Measurements from ENCODE around the gene ROCK2.

ROCK2 gene

GRCh38 chr2:11144077-11144737 lies 200.2 kb downstream of the ROCK2 start:
- no peak for FAIRE-seq

GRCh38 chr2:11142987-11143386 lies 201.4 kb downstream of the ROCK2 start:
- no peak for FAIRE-seq

DNA sequence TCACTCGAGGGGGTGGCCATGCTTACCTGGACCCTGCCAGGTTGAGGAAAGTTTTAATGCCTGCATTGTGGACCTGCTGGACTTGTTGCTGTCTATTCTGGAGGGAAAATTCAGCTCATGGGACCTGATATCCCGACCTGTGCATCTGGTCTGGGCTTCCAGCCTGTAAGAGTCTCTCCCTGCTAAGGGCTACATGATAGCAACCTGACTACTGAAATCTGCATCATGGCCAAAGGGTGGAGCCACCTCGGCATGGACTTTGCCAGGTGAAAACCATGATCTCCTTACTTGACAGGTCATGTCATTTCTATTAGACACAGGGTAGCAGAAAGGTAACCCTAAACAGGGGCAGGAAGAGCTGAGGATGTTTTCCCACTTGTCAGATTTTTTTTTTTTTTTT lies 202.1 kb downstream of the ROCK2 start:
- FAIRE-seq, result no peak

DNA sequence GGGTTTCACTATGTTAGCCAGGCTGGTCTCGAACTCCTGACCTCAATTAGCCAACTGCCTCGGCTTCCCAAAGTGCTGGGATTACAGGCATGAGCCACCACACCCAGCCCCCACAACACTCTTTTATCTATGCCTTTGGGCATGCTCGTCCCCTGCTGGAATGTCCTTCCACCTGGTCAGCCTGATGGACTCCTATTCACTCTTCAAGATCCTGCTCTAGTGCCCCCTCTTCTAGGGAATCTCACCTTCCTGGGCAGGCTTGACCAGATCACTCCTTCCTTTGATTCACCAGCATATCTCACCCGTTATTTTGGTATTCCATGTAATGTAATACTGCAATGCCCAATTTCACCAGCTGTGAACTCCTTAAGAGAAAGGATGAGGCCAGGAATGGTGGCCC lies 203.1 kb downstream of the ROCK2 start:
- FAIRE-seq, result no peak

DNA sequence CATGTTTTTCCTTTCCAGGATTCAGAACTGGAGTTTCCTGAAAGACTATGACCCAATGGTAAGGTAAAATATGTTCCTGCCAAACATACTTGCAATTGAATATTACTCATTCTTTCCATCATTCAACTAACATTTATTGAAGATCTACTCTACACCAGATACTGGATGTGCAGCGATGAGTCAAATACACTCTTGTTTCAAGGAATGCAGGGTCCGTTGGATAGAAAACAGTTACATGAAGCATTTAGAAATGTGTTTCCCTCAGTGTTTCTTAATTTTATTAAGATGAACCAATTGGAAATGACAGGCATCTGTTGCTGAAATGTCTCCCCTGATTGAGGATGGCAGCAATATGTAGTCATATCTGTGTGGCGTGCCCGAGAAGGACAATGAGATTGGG lies 203.9 kb downstream of the ROCK2 start:
- no peak for FAIRE-seq

GRCh38 chr2:11134349-11134748 lies 210.1 kb downstream of the ROCK2 start:
- FAIRE-seq, result no peak

GRCh38 chr2:11133936-11134320 lies 210.5 kb downstream of the ROCK2 start:
- no peak for FAIRE-seq

DNA sequence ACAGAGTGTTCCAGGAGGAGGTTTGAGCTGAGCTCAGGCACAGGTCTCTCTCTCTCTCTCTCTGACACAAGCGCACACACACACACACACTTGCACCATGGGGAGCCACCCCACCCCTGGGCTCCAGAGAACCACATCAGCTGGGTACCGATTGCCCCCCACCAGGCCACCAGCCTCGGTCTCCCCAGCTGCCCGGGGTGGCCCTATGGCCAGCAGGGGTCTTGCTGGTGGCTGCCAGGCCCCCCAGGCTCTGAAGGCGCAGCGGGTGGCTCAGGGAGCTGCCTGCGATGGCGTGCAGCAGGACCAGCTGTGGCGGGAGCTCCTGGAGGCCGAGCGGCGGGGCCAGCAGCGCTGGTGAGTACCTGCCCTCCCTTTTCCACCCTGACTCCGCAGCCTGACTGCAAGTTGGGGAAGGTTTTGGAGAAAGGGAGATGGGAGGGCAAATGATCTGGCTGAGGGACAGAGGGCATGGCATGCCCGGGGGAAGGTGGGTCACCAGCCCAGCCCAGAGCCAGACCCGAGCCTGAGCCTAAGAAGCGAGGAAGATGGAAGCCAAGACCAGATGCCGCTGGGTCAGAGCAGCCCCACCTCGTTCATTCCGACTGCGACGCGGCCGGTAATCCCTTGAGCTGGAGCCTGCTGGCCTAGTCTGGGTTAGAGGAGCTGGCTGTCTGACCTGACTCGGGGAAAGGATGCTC lies 211.0 kb downstream of the ROCK2 start:
- no peak for FAIRE-seq

DNA sequence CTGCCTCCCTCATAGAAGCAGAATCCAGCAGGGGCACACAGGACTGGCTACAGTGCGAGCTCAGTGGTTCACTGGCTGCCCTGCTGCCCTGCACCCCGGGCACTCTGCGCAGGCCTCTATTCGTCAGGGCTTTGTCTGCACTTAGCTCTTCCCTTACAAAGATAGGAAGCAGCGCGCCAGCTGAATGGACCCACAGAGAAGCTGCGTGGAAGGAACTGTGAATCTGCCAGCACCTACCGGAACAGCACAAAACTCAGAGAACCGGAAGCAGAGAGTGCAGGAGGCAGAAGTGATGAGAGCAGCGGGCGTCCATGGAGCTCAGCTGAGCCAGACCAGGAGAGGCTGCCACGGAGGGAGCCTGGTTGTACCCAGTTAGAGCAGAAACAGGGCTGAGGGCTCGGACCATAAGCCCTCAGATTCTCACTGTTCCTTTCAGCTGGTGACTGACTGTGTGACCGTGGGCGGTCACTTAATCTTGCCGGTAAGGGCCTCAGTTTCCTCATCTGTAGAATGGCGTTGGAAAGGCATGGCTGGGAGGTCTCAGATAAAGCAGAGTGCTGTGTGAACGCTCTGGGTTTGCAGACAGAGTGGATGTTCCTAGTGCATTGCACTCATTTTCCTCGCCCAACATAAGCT lies 212.3 kb downstream of the ROCK2 start:
- no peak for FAIRE-seq

DNA sequence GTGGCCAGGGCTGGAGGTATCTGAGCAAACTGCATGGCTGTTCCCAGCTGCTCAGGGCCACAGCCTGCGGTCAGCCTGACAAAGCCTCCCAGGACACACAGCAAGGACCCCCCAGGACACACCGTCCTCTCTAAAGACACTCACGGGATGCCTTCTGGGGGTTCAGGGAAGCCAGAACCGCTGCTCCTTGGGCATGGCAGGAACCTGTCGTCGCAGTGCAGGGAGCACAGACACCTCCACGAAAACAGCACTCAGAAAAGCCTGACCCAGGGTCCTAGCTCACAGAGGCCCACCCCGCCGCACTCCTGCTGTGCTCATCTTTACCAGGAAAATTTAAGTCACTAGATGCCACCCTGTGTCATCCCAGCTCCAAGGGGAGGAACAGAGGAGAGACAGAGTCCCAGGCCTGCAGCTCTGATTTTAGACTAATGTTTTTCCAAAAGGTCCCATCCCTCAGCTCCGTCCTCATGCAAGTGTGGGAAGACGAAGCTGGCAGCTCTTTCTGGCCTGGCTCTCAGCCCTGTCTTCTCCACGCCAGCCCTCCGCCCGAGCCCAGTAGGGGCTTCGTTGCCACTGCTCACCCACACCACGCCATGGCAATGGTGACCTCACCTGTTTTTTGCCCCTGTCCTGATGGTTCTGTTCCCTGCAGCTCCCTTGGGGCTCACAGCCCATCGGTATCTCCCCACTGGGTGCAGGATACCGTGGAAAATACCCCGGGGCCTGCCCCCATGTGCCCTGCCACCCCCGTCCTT lies 213.1 kb downstream of the ROCK2 start:
- FAIRE-seq, result no peak

Measured in islet of Langerhans (tissue), 1 donor.